Measurements from ENCODE around the gene DRD2.

DNA sequence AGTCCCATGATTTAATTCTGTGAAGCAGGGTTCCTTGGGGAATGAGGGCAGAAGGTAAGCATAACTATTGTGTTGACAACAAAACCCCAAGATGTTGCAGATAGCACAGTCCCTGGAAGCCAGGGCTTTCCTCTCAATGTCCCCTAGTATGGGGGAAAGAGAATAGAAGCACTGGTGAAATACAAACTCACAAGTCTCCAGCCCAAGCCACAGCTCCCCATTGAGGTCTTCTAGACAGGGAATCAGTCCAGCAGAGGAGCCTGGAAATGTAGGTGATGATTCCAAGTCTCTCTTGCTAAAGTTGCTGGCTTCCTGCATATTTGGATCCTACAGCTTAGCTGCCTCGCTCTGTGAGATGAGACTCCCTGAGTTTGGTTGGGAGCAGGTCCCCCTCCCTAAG, 31.7 kb upstream of the DRD2 start:
- TF ChIP-seq ZNF274 (IDR thresholded peaks at IDR 0.05; ENCODE audit: low read depth, low read length) (no peak), SUZ12 (IDR thresholded peaks at IDR 0.05; ENCODE audit: extremely low read depth, insufficient read depth, insufficient read length) (no peak), YY1 (IDR thresholded peaks at IDR 0.05; ENCODE audit: insufficient read depth, insufficient read length) (no peak)
